Mucosa of rectum (tissue), 2 donors: Measurements from ENCODE around the gene B3GALT4.
"Not testable (repeated sequence)": the region's sequence is repeated elsewhere in the genome, so short reads cannot be mapped to it uniquely, and the experiment has no call there.

ENCODE experiments used
- H3K27ac ChIP-seq, 2 donors: one replicate each; pipeline ENCODE4 v1.7.0; 2013; ENCODE audit warnings: inconsistent platforms in 2 of 2, low read depth in 2 of 2, low read length in 2 of 2
- H3K27me3 ChIP-seq, 2 donors: one replicate each; pipeline ENCODE4 v1.7.0; 2013; ENCODE audit warnings: low read length in 2 of 2; ENCODE audit not compliant: control insufficient read depth in 2 of 2, insufficient read depth in 2 of 2
- H3K36me3 ChIP-seq, 2 donors: one replicate each; pipeline ENCODE4 v1.7.0; 2013; ENCODE audit warnings: low read length in 2 of 2; ENCODE audit not compliant: control insufficient read depth in 2 of 2, insufficient read depth in 2 of 2
- H3K4me1 ChIP-seq, 2 donors: one replicate each; pipeline ENCODE4 v1.7.0; 2013; ENCODE audit warnings: low read length in 2 of 2, mild to moderate bottlenecking in 1 of 2; ENCODE audit not compliant: control insufficient read depth in 2 of 2, insufficient read depth in 2 of 2
- H3K4me3 ChIP-seq, 2 donors: one replicate each; pipeline ENCODE4 v1.7.0; 2013; ENCODE audit warnings: low read length in 2 of 2
- H3K9ac ChIP-seq, 2 donors: one replicate each; pipeline ENCODE4 v1.7.0; 2013; ENCODE audit warnings: low read length in 2 of 2, low read depth in 1 of 2, mild to moderate bottlenecking in 1 of 2
- H3K9me3 ChIP-seq, 2 donors: one replicate each; pipeline ENCODE4 v1.7.0; 2013; ENCODE audit warnings: low read length in 2 of 2; ENCODE audit not compliant: control insufficient read depth in 2 of 2
- donor health status: healthy.
- donor health status: Normal muscosa, but diverticular disease.

B3GALT4 gene

GRCh38 chr6:33278810-33279209, 1.9 kb downstream of the B3GALT4 start:
- Histone ChIP-seq H3K4me1 (peaks cover 34 to 40% of the 10 kb centered on the region in 2 donors), H3K27me3 (no peaks in the 10 kb centered on the region), H3K36me3 (peaks cover 53 to 58% of the 10 kb centered on the region in 2 donors), H3K27ac (no peak overlapping the region), H3K9me3 (no peaks in the 10 kb centered on the region), H3K4me3 (no peak overlapping the region), H3K9ac (no peak overlapping the region)

GRCh38 chr6:33279257-33279695, 2.4 kb downstream of the B3GALT4 start:
- H3K36me3 ChIP-seq, result peaks cover 53 to 56% of the 10 kb centered on the region in 2 donors
- H3K27me3 ChIP-seq, result no peaks in the 10 kb centered on the region
- H3K27ac ChIP-seq, result no peak overlapping the region
- peaks cover 30 to 36% of the 10 kb centered on the region in 2 donors for H3K4me1 ChIP-seq
- no peak overlapping the region for H3K4me3 ChIP-seq
- no peak overlapping the region for H3K9ac ChIP-seq
- no peaks in the 10 kb centered on the region for H3K9me3 ChIP-seq

- no peaks in the 10 kb centered on the region for H3K27me3 ChIP-seq
- no peaks in the 10 kb centered on the region for H3K9me3 ChIP-seq
- peaks cover 23 to 28% of the 10 kb centered on the region in 2 donors for H3K4me1 ChIP-seq
- H3K9ac ChIP-seq, result no peak overlapping the region
- no peak overlapping the region for H3K27ac ChIP-seq
- no peak overlapping the region for H3K4me3 ChIP-seq
- H3K36me3 ChIP-seq, result peaks cover 51 to 54% of the 10 kb centered on the region in 2 donors
Observed at GRCh38 chr6:33279971-33280511, 3.1 kb downstream of the B3GALT4 start.

- Histone ChIP-seq H3K27me3 (no peaks in the 10 kb centered on the region), H3K9me3 (no peaks in the 10 kb centered on the region), H3K36me3 (peaks cover 46 to 50% of the 10 kb centered on the region in 2 donors), H3K4me3 (no peak overlapping the region), H3K4me1 (peaks cover 23% of the 10 kb centered on the region in 2 donors), H3K9ac (no peak overlapping the region), H3K27ac (no peak overlapping the region)
Observed at GRCh38 chr6:33280539-33280938, 3.6 kb downstream of the B3GALT4 start.

- H3K36me3 ChIP-seq, result peaks cover 37 to 42% of the 10 kb centered on the region in 2 donors
- not testable (repeated sequence) for H3K9ac ChIP-seq
Observed at GRCh38 chr6:33285214-33285613, 8.3 kb downstream of the B3GALT4 start.

GRCh38 chr6:33286946-33287914, 10.3 kb downstream of the B3GALT4 start:
- no peak overlapping the region for H3K27ac ChIP-seq
- peaks cover 18 to 19% of the 10 kb centered on the region in 2 donors for H3K4me1 ChIP-seq
- H3K4me3 ChIP-seq, result peak overlapping the region in 1 of 2 donors; percentile 99
- H3K27me3 ChIP-seq, result no peaks in the 10 kb centered on the region
- no peak overlapping the region for H3K9ac ChIP-seq
- peaks cover 36 to 37% of the 10 kb centered on the region in 2 donors for H3K36me3 ChIP-seq
- H3K9me3 ChIP-seq, result no peaks in the 10 kb centered on the region

More at GRCh38 chr6:33285214-33285613, 8.3 kb downstream of the B3GALT4 start:
- not testable (repeated sequence) for H3K4me3 ChIP-seq, H3K9me3 ChIP-seq, H3K27me3 ChIP-seq, H3K27ac ChIP-seq
- peaks cover 14 to 15% of the 10 kb centered on the region in 2 donors for H3K4me1 ChIP-seq

- Histone ChIP-seq H3K4me1 (peaks cover 18 to 19% of the 10 kb centered on the region in 2 donors), H3K27ac (peak overlapping the region; percentile 50 to 82), H3K27me3 (no peaks in the 10 kb centered on the region), H3K9me3 (no peaks in the 10 kb centered on the region), H3K36me3 (peaks cover 35 to 36% of the 10 kb centered on the region in 2 donors), H3K9ac (peak overlapping the region; percentile 66 to 90), H3K4me3 (peak overlapping the region; percentile 85 to 99)
Observed at GRCh38 chr6:33288141-33288920, 11.4 kb downstream of the B3GALT4 start.

GRCh38 chr6:33288921-33289783, 12.2 kb downstream of the B3GALT4 start, which contains the start of the genes PFDN6 and WDR46:
PFDN6 (plus strand) TSS chr6:33289601; CDS start chr6:33289857, 256 bp downstream.
WDR46 (minus strand) TSS chr6:33289239; CDS start chr6:33289170, 69 bp downstream.
- Histone ChIP-seq H3K27ac (peak within 1 kb of the TSS; percentile 50 to 82), H3K4me3 (peak within 1 kb of the TSS; percentile 85 to 99), H3K27me3 (no peaks in the 10 kb centered on the region), H3K9ac (peak within 1 kb of the TSS; percentile 66 to 90), H3K4me1 (peaks cover 18 to 19% of the 10 kb centered on the region in 2 donors), H3K9me3 (no peaks in the 10 kb centered on the region), H3K36me3 (peaks cover 33 to 42% of the 10 kb centered on the region in 2 donors)

GRCh38 chr6:33289784-33290315, 12.9 kb downstream of the B3GALT4 start:
- Histone ChIP-seq H3K9me3 (no peaks in the 10 kb centered on the region), H3K9ac (peak overlapping the region; percentile 66 to 90), H3K27ac (peak overlapping the region; percentile 50 to 82), H3K27me3 (no peaks in the 10 kb centered on the region), H3K4me1 (peaks cover 18 to 19% of the 10 kb centered on the region in 2 donors), H3K36me3 (peaks cover 28 to 42% of the 10 kb centered on the region in 2 donors), H3K4me3 (peak overlapping the region; percentile 85 to 99)
